ENCODE data around the gene CRYZ.

DNA sequence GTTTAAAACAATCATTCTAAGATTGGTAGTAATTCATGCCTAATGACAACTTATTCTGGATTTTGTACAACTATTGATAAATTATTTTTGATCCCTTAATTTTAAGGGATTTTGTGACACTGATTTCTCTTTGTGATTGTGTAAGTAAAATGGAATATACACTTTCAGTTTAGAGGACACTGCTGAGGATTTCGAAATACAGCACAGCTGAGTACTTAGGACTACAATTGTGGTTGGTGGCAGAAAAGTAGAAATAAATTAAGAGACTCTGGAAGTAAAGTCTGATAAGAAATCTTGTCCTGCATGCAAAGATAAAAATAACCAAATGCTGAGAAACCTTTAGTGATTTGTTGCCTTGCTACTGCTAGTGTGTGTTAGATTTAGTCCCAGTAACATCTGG is 40.1 kb upstream of the CRYZ start:
- TF ChIP-seq POLR2A (IDR thresholded peaks at IDR 0.05; ENCODE audit: extremely low read depth, insufficient read length), result no peak
- TF ChIP-seq CTCF (IDR thresholded peaks at IDR 0.05; ENCODE audit: low read depth, low read length), result no peak
- TF ChIP-seq MAX (IDR thresholded peaks at IDR 0.05; ENCODE audit: low read depth, low read length), result no peak
